GM18951 (cell line): ENCODE measurements around the gene MINDY3.

Experiments
- POLR2A ChIP-seq: IDR thresholded peaks from 4 replicates; pipeline ENCODE4 v1.6.1; 2011; ENCODE audit warnings: mild to moderate bottlenecking; ENCODE audit not compliant: insufficient read length, insufficient read depth; ENCODE audit errors: extremely low read depth
- in situ Hi-C: fragments of 300-500 bp; cut with MboI; formaldehyde crosslinking; loops from one replicate; pipeline ENCODE4 v1.12.0; 2022; ENCODE audit warnings: low sequenced_read_pairs, mixed read lengths, inconsistent platforms; ENCODE audit not compliant: unreplicated experiment

Gene MINDY3

DNA sequence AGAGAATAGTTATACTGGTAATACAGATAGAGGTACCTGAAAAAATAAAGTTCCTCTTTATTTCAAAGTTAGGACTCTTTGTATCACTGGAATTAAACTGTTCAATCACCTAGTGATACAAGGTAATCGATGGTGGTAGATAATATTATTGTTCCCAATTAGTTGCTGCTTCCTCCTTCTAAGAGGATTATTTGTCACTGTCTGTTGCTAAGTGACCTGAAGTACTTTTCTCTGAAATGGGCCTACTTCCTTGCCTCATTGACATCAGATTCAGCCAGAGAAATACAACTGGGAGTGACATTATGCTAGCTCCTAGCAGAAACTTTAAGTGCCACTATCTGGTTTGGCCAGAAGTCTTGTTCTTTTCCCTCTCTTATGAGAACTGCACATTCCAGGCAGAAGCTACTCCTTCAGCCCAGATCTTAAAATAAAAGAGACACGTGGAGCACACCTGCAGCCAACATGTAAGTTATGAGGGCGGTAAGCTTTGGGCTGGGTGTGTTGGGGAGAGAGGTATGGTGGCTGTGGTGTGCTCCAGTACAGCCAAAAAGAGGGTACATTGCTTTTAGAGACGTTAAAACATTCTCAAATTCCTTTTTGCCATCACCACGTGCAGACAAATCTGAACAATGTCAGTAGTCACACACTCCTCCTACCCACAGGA, 54.8 kb downstream of the MINDY3 start:
- in situ Hi-C loops: no loop called here
- no peak for TF ChIP-seq POLR2A

- in situ Hi-C loops: no loop called here
- TF ChIP-seq POLR2A: no peak
These were observed 56.2 kb downstream of the MINDY3 start for GRCh38 chr10:15804109-15804508.

DNA sequence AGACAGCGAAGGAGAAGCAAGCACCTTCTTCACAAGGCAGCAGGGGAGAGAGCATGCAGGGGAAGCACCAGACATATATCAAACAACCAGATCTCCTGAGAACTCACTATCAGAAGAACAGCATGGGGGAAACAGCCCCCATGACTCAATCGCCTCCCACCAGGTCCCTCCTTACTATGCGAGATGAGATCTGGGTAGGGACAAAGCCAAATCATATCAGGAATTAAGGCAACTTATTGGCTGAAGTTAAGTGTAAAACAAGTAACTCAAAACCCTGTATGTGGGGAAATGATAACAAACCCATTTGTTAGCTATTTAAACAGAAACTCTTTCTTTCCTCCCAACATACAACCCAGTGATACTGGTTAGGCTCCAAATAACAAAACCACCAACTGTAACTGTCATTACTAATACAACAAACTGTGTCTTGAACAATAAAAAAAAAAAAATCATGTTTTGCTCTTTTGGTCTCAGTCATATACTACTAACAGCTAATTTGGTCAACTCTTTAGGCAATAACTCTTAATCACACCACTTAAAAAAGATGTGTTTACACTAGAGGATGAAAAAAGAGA, 57.8 kb downstream of the MINDY3 start:
- TF ChIP-seq POLR2A: no peak
- in situ Hi-C loops: no loop called here

DNA sequence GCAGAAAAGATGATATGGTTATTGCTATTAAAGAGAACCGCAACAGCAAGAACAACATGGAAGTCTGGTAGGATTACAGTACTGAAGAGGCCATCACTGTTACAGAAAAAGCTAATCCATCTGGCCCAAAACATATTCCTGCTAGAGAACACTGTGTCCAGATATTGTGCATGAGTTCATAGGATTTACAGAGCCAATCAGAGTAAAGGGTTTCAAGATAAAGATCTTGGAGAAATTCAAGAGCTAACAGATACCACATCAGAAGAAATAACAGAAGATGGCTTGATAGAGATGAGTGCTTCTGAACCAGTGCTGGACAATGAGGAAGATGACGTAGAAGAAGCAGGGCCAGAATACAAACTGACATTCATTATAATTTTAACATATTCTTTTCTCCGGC, 58.7 kb downstream of the MINDY3 start:
- in situ Hi-C loops: no loop called here

GRCh38 chr10:15801147-15801546, 59.2 kb downstream of the MINDY3 start:
- in situ Hi-C loops: no loop called here
- no peak for TF ChIP-seq POLR2A

More for the DNA sequence above, 58.7 kb downstream of the MINDY3 start:
- no peak for TF ChIP-seq POLR2A

DNA sequence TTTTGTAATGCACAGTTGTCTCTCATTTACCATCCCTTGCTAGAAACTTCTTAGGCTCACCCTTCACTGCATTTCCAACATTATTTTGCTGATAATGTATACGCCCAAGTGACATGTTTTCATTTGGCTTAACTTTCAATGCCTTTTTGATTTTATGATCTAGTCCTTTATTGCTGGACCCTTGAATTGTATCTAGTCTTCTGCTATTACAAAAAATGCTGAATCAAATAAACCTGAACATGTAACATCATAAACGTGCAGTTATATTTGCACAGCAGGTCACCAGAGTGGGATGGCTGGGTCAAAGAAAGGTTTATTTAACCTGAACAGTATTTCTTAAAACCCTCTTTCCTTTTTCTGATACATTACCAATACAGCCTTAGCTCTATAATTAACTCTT, 63.0 kb downstream of the MINDY3 start:
- in situ Hi-C loops: no loop called here
- no peak for TF ChIP-seq POLR2A

DNA sequence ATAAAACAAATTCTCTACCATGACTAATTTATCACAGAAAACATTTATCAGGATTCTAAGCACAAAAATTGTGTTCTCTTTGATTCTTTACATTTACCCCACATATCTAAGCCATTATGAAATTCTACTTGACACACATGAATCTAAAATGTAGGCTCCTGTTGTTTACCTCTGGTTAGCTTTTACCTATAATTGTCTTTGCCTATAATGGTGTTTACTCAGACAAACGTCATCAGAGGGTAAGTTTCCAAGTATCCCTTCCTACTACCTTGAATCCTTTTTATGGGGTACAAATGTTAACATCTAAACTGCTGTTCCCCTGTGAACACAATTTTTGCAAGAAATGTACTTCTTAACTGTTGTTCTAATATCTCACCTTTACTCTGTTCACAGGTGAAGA, 63.5 kb downstream of the MINDY3 start:
- in situ Hi-C loops: no loop called here
- TF ChIP-seq POLR2A: no peak

DNA sequence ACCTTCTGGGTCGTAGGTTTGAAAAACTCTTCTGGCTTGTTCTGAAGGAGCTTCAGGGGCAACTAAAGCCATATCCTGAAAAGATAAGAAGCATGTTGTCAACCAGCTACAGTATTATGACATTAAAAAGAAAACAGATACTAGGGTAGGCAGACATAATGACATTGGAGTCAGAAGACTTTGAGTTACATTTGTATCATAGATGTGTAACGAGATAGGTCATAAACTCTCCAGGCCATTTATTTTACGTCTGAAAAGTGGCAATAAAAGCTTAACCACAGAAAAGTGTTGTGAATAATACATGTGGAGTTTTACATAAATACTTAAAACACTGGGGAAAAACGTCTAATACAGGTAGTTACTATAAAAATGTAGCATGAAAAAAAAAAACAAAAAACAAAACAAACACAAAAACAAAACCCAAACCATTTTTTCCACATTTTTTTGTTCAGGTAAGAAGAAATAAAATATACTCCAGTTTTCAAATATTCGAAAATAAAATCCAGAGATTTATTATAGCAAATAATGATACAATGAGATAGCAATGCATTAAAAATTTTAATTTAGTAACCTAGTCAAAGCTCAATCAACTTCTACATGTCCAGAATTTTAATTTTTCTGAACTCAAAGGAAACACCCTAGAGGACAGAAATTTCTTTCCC, 64.1 kb downstream of the MINDY3 start:
- in situ Hi-C loops: no loop called here
- TF ChIP-seq POLR2A: no peak

DNA sequence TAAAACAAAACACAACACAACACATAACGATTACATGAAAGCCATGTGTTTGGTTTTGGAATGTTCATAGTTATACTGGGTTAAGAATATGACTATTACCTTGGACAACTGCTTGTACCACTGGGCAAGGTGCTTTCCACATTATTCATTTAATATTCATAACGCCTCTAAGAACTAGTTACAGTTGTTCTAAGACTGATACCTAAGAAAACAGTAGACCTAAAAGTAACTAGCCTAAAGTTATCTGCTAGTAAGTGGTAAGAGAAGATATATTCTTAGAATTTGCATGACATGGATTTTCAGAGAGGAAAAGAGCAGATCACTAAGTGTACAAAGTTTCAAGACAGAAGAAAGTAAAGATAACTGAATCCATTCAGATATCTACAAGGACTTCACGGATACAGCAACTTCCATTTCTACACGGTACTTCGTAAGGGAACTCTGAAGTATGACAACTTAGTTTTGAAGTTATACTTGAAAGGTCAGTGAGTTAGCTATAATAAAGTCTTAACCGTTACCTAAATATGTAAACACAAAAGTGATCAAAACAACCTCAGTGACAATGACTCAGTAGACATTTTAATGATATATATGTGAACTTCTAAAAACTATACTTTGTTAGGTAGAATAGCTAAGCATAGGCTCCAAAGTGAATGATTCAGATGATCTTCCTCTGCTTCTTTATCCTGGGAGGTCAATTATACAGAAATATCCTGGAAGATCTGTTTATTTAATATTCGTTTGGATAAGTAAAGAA, 65.1 kb downstream of the MINDY3 start:
- in situ Hi-C loops: no loop called here
- TF ChIP-seq POLR2A: no peak

- in situ Hi-C loops: no loop called here
- no peak for TF ChIP-seq POLR2A
These were observed 65.7 kb downstream of the MINDY3 start for GRCh38 chr10:15794569-15794968.

DNA sequence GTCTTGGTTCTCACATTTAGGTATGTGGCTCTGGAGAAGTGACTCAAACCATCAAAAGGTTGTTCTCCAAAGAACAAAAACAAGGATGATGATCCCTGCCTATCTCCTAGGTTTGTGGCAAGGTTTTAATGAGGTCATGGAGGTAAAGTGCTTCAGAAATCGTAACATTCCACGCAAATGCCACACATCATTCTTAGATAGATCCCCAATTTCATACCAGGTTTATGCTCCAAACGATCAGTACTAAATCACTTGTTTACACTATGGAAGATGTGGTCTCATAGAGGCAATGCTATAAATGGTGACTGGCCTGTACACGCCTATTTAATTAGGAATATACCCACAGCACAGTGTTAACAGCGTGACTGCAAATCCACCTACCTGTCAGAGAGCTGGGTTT, 66.6 kb downstream of the MINDY3 start:
- no peak for TF ChIP-seq POLR2A
- in situ Hi-C loops: no loop called here

DNA sequence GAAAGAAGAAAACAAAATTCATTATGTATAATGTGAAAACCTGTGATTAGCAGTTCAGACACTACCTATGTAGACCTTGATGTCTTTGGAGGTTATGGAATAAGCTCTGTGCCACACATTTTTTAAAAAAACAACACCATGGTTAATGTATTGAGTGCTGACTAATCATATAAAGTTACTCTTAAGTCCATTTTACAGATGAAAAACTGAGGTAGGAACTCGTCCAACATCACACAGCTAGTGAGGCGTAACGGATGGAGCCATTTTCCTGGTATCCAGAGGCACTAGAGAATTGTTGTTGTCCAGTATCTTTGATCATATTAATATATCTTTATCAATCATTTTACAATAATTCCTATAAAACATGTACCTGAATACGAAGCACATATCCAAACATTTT, 67.5 kb downstream of the MINDY3 start:
- no peak for TF ChIP-seq POLR2A
- in situ Hi-C loops: no loop called here

GRCh38 chr10:15791816-15792524, 68.3 kb downstream of the MINDY3 start:
- TF ChIP-seq POLR2A: no peak
- in situ Hi-C loops: no loop called here

DNA sequence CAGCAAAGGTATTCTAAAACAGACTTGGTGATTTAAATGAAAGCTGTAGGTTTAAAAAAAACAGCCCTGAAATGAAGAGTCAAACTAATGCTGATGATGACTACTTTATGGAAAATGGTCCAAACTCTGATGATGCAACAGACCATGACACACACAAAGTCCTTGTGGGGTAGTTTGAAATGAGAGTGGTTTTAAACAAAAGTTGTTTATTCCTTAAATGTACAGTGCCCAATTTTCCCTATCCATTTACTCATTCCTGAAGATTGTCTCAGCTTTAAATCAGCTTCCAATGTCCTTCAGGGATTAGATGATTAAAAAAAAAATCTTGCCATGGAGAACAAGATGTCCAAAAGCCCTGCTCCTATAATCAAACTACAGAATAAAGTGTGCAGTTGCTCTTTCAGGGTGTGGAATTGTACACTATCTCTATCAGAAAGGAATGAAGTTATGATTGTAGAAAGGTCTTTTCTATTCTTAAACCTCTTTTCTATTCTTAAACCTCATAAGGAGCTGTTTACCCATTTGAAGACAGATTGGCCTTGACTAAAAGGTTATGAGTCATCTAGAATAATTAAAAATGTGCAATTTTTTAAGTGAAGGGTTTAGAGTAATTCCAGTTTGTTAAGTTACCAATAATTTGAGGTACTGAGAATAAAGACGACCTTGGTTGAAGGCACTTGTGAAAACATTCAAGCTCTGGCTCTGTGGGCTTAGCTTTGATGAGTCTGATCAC, 70.3 kb downstream of the MINDY3 start:
- in situ Hi-C loops: no loop called here
- no peak for TF ChIP-seq POLR2A
